Stomach (tissue), 9 donors: ENCODE measurements around the gene TMEM120B. TPM values are rescaled to one million over a fixed set of nuclear protein-coding genes. Genes with fewer than 3 reads are reported as not detected.
"Not testable (repeated sequence)": the region's sequence is repeated elsewhere in the genome, so short reads cannot be mapped to it uniquely, and the experiment has no call there.

Experiments
- DNase-seq, 2 donors: peaks; one replicate each; pipeline versions ENCODE4 v3.0.0 to v3.0.0-alpha.2; 2013 to 2019
- H3K27ac ChIP-seq, 5 donors: fragments of 200-600 bp in 4 of 5; sonication (generic) in 4 of 5; one replicate each; pipeline ENCODE4 v1.5.1; 2013 to 2019; ENCODE audit warnings: mild to moderate bottlenecking in 1 of 5, moderate library complexity in 1 of 5
- H3K27me3 ChIP-seq, 3 donors: fragments of 200-600 bp; sonication (generic); one replicate each; pipeline ENCODE4 v1.5.1; 2017 to 2019; ENCODE audit warnings: mixed run types in 1 of 3
- H3K36me3 ChIP-seq, 4 donors: fragments of 200-600 bp; sonication (generic); 1 replicate in 3 of 4; 2 replicates in 1 of 4; pipeline ENCODE4 v1.5.1; 2016 to 2019
- H3K4me1 ChIP-seq, 4 donors: fragments of 200-600 bp; sonication (generic); one replicate each; pipeline ENCODE4 v1.5.1; 2016 to 2019
- H3K4me3 ChIP-seq, 4 donors: fragments of 200-600 bp; sonication (generic) in 3 of 4; one replicate each; pipeline ENCODE4 v1.5.1; 2016 to 2019; ENCODE audit warnings: mild to moderate bottlenecking in 1 of 4
- H3K9me3 ChIP-seq, 4 donors: fragments of 200-600 bp; sonication (generic); one replicate each; pipeline ENCODE4 v1.5.1; 2016 to 2019
- CTCF ChIP-seq, 7 experiments: fragments of 450-650 bp in 4 of 7; fragments of 200-600 bp in 3 of 7; sonication (generic) in 3 of 7; IDR thresholded peaks; one replicate each; pipeline ENCODE4 v1.5.1; 2016 to 2019; ENCODE audit warnings: antibody characterized with exemption in 7 of 7, control low read depth in 2 of 7, mild to moderate bottlenecking in 1 of 7
- EP300 ChIP-seq: sonication (generic); formaldehyde crosslinking; IDR thresholded peaks from one replicate; pipeline ENCODE4 v1.6.1; 2017; ENCODE audit warnings: antibody characterized with exemption
- POLR2A ChIP-seq, 4 donors: fragments of 450-650 bp; IDR thresholded peaks; one replicate each; pipeline ENCODE4 v1.6.1; 2016; ENCODE audit warnings: antibody characterized with exemption in 4 of 4, control low read depth in 2 of 4, mild to moderate bottlenecking in 1 of 4, moderate library complexity in 1 of 4
- POLR2AphosphoS5 ChIP-seq, 3 donors: sonication (generic); formaldehyde crosslinking; IDR thresholded peaks; one replicate each; pipeline ENCODE4 v1.6.1; 2016; ENCODE audit warnings: antibody characterized with exemption in 3 of 3
- WGBS, 5 donors: extraction: QIAGEN DNeasy Blood & Tissue Kit in 3 of 5; methylation state at CpG; one replicate each; pipeline versions ENCODE4 v1.1.5 to v1.1.7; 2013 to 2018; 5-methylcytosine and 5-hydroxymethylcytosine counted together
- intact Hi-C: fragments of 100-400 bp; cut with DNase I; formaldehyde crosslinking; loops from one replicate; pipeline ENCODE4 v1.15.1; 2023; ENCODE audit warnings: low total_unique reads
- polyA plus RNA-seq, 3 donors: library from polyadenylated mRNA; stranded (reverse); fragments of 200-250 nt; gene quantifications; one replicate each; pipeline ENCODE4 v1.2.3, GENCODE V29; 2013
- total RNA-seq, 5 donors: library from RNA; depleted of rRNA; stranded (reverse); fragments of >200 nt; gene quantifications; one replicate each; pipeline versions ENCODE4 v1.1.0 to v1.2.3, GENCODE V29; 2014 to 2016
- donor health status: healthy with polysubstance abuse.
- donor health status: Bipolar disorder and iron deficiency.
- donor health status: healthy.

The TMEM120B gene
- total and polyA plus RNA-seq, 8 donors: 0.58 to 11.6 (median 4.4) TPM

- no peak overlapping the region for H3K4me3 ChIP-seq
- H3K27ac ChIP-seq: peak overlapping the region in 1 of 5 donors; percentile 66
- DNase-seq: no peak
- H3K4me1 ChIP-seq: peaks cover 0 to 26% (median 13%) of the 10 kb centered on the region in 4 donors
- intact Hi-C loops: no loop called here
- WGBS, 5 donors: 92 to 100% (median 100%) methylated on average over 1 of the region's 1 CpG
- TF ChIP-seq POLR2A (IDR thresholded peaks at IDR 0.05): no peak
- no peak for TF ChIP-seq CTCF (IDR thresholded peaks at IDR 0.05)
- TF ChIP-seq EP300: no peak
- no peak for TF ChIP-seq POLR2AphosphoS5 (IDR thresholded peaks at IDR 0.05)
- peaks cover 0 to 49% (median 33%) of the 10 kb centered on the region in 4 donors for H3K36me3 ChIP-seq
- no peaks in the 10 kb centered on the region for H3K27me3 ChIP-seq
- H3K9me3 ChIP-seq: no peaks in the 10 kb centered on the region
These were observed 38.5 kb downstream of the TMEM120B start for GRCh38 chr12:121751034-121751433.

- no peaks in the 10 kb centered on the region for H3K9me3 ChIP-seq
- intact Hi-C loops: no loop called here
- DNase-seq: no peak
- no peak for TF ChIP-seq CTCF (IDR thresholded peaks at IDR 0.05)
- peak overlapping the region in 1 of 5 donors; percentile 66 for H3K27ac ChIP-seq
- H3K4me1 ChIP-seq: peaks cover 0 to 26% (median 13%) of the 10 kb centered on the region in 4 donors
- H3K27me3 ChIP-seq: no peaks in the 10 kb centered on the region
- WGBS, 5 donors: 93 to 96% (median 95%) methylated on average over 12 of the region's 12 CpGs
- peaks cover 0 to 54% (median 33%) of the 10 kb centered on the region in 4 donors for H3K36me3 ChIP-seq
- no peak overlapping the region for H3K4me3 ChIP-seq
These were observed 39.3 kb downstream of the TMEM120B start for GRCh38 chr12:121751749-121752351.

GRCh38 chr12:121753844-121754264 is 41.3 kb downstream of the TMEM120B start:
- intact Hi-C loops: no loop called here
- TF ChIP-seq POLR2A (IDR thresholded peaks at IDR 0.05): no peak
- no peak for TF ChIP-seq EP300
- TF ChIP-seq POLR2AphosphoS5 (IDR thresholded peaks at IDR 0.05): peak in 1 of 3 donors; percentile 39
- no peak for TF ChIP-seq CTCF (IDR thresholded peaks at IDR 0.05)
- Histone ChIP-seq H3K9me3 (no peaks in the 10 kb centered on the region), H3K27ac (peak overlapping the region; percentile 2 to 66 (median 43)), H3K27me3 (no peaks in the 10 kb centered on the region), H3K4me1 (peaks cover 0 to 22% (median 12%) of the 10 kb centered on the region in 4 donors), H3K4me3 (no peak overlapping the region), H3K36me3 (peaks cover 0 to 55% (median 35%) of the 10 kb centered on the region in 4 donors)
- 23 to 54% (median 41%) methylated on average over 9 to 12 of the region's 12 CpGs for WGBS, 5 donors
- DNase-seq: peak in 1 of 2 donors; percentile 79

GRCh38 chr12:121754836-121755235 is 42.3 kb downstream of the TMEM120B start:
- intact Hi-C loops: no loop called here
- Histone ChIP-seq H3K27ac (peak overlapping the region in 1 of 5 donors; percentile 66), H3K36me3 (peaks cover 0 to 48% (median 31%) of the 10 kb centered on the region in 4 donors), H3K9me3 (no peaks in the 10 kb centered on the region), H3K4me1 (peaks cover 0 to 19% (median 9%) of the 10 kb centered on the region in 4 donors), H3K4me3 (no peak overlapping the region), H3K27me3 (no peaks in the 10 kb centered on the region)
- DNase-seq: no peak
- no peak for TF ChIP-seq EP300
- WGBS, 5 donors: 65 to 83% (median 77%) methylated on average over 11 of the region's 11 CpGs

GRCh38 chr12:121755591-121755990 is 43.0 kb downstream of the TMEM120B start:
- WGBS, 5 donors: 95 to 100% (median 96%) methylated on average over 3 of the region's 3 CpGs
- TF ChIP-seq EP300 (no peak), CTCF (IDR thresholded peaks at IDR 0.05) (no peak), POLR2A (IDR thresholded peaks at IDR 0.05) (no peak), POLR2AphosphoS5 (IDR thresholded peaks at IDR 0.05) (no peak)
- H3K36me3 ChIP-seq: peaks cover 0 to 41% (median 27%) of the 10 kb centered on the region in 4 donors

GRCh38 chr12:121758536-121758935 is 46.0 kb downstream of the TMEM120B start:
- H3K4me3 ChIP-seq, DNase-seq, H3K27ac ChIP-seq, H3K9me3 ChIP-seq, intact Hi-C loops, H3K27me3 ChIP-seq: not testable (repeated sequence)
- H3K4me1 ChIP-seq: peaks cover 0 to 23% (median 9%) of the 10 kb centered on the region in 4 donors
- H3K36me3 ChIP-seq: peaks cover 0 to 23% (median 8%) of the 10 kb centered on the region in 4 donors
- WGBS, 5 donors: 81 to 97% (median 95%) methylated on average over 5 to 22 of the region's 22 CpGs

More at GRCh38 chr12:121755591-121755990, 43.0 kb downstream of the TMEM120B start:
- Histone ChIP-seq H3K9me3 (no peaks in the 10 kb centered on the region), H3K27ac (peak overlapping the region in 1 of 5 donors; percentile 66), H3K4me1 (peaks cover 0 to 19% (median 9%) of the 10 kb centered on the region in 4 donors), H3K4me3 (no peak overlapping the region), H3K27me3 (no peaks in the 10 kb centered on the region)
- intact Hi-C loops: no loop called here
- no peak for DNase-seq
